Ovary (tissue), 9 donors: ENCODE results near the gene PPP2R2C. TPM values are rescaled to one million over a fixed set of nuclear protein-coding genes. Genes with fewer than 3 reads are reported as not detected.

Experiments
- DNase-seq, 5 donors: peaks; one replicate each; pipeline ENCODE4 v3.0.0-alpha.2; 2019 to 2020
- H3K27ac ChIP-seq, 2 donors: fragments of 200-600 bp; one replicate each; pipeline versions ENCODE4 v1.5.1 to v1.8.0; 2019 to 2022
- H3K27me3 ChIP-seq: fragments of 200-600 bp; one replicate; pipeline ENCODE4 v1.8.0; 2022
- H3K36me3 ChIP-seq: fragments of 200-600 bp; sonication (generic); one replicate; pipeline ENCODE4 v1.5.1; 2019
- H3K4me1 ChIP-seq: one replicate; pipeline ENCODE4 v1.8.1; 2013; ENCODE audit warnings: mild to moderate bottlenecking, moderate library complexity; ENCODE audit not compliant: insufficient read depth
- H3K4me3 ChIP-seq: fragments of 200-600 bp; sonication (generic); one replicate; pipeline ENCODE4 v1.5.1; 2017
- H3K9me3 ChIP-seq, 2 donors: fragments of 200-600 bp in 1 of 2; sonication (generic) in 1 of 2; one replicate each; pipeline versions ENCODE4 v1.5.1 to v1.8.1; 2013 to 2019; ENCODE audit warnings: mild to moderate bottlenecking in 1 of 2, moderate library complexity in 1 of 2
- CTCF ChIP-seq, 3 donors: fragments of 450-650 bp in 2 of 3; fragments of 200-600 bp in 1 of 3; IDR thresholded peaks; one replicate each; pipeline versions ENCODE4 v1.5.1 to v1.8.0; 2016 to 2022; ENCODE audit warnings: antibody characterized with exemption in 3 of 3, mild to moderate bottlenecking in 1 of 3
- EP300 ChIP-seq: sonication (generic); formaldehyde crosslinking; IDR thresholded peaks from one replicate; pipeline ENCODE4 v1.6.1; 2017; ENCODE audit warnings: antibody characterized with exemption
- POLR2A ChIP-seq: fragments of 450-650 bp; IDR thresholded peaks from one replicate; pipeline ENCODE4 v1.6.1; 2017; ENCODE audit warnings: antibody characterized with exemption, mild to moderate bottlenecking, moderate library complexity
- WGBS, 3 donors: extraction: QIAGEN DNeasy Blood & Tissue Kit in 1 of 3; methylation state at CpG; one replicate each; pipeline versions ENCODE4 v1.1.5 to v1.1.7; 2013 to 2017; 5-methylcytosine and 5-hydroxymethylcytosine counted together
- intact Hi-C, 4 donors: fragments of 100-400 bp; cut with DNase I; formaldehyde crosslinking; loops; one replicate each; pipeline versions ENCODE4 v1.11.0 to v1.15.1; 2022 to 2023
- polyA plus RNA-seq, 2 donors: library from polyadenylated mRNA; stranded (reverse); fragments of 200-250 nt in 1 of 2; fragments of 350-450 nt in 1 of 2; fragmentation: Illumina TruSeq in 1 of 2; extraction: RNeasy Lipid Tissue Mini Kit (QIAGEN cat#74804) in 1 of 2; gene quantifications; one replicate each; pipeline ENCODE4 v1.2.3, GENCODE V29; 2013 to 2014
- total RNA-seq, 7 donors: library from RNA; depleted of rRNA in 2 of 7; stranded (reverse); fragments of >200 nt in 2 of 7; fragmentation: NEBNext Ultra II Directional in 3 of 7; extraction: Animal tissue kit (Norgen Biotek cat#: 25700) in 3 of 7; gene quantifications; one replicate each; pipeline versions ENCODE4 v1.1.0 to v1.2.4, GENCODE V29; 2016 to 2023
- donor health status: DM: no; HTN: no; CAD: no; lungs with moderate emphysema.
- donor health status: DM: no; HTN: no; CAD: no.
- donor health status: Bipolar disorder and iron deficiency.
- donor health status: DM: yes; HTN: yes; CAD: no.
- donor health status: DM: no; HTN: no; CAD: no.
- donor health status: DM: yes; HTN: yes; CAD: no.

The PPP2R2C gene
- total and polyA plus RNA-seq, 9 donors: 0.12 to 4.5 (median 0.77) TPM

- peak in 1 of 5 donors; percentile 19 for DNase-seq
- WGBS, 3 donors: 9 to 28% (median 17%) methylated on average over 7 of the region's 7 CpGs
- peaks cover 2% of the 10 kb centered on the region for H3K4me1 ChIP-seq
- intact Hi-C loops: no loop called here
- H3K27ac ChIP-seq: no peak overlapping the region
- H3K36me3 ChIP-seq: no peaks in the 10 kb centered on the region
- no peak overlapping the region for H3K4me3 ChIP-seq
- no peaks in the 10 kb centered on the region for H3K27me3 ChIP-seq
- no peaks in the 10 kb centered on the region for H3K9me3 ChIP-seq
- TF ChIP-seq EP300 (no peak), POLR2A (no peak), CTCF (IDR thresholded peaks at IDR 0.05) (no peak)
Observed at GRCh38 chr4:6386091-6386490, 86.3 kb downstream of the PPP2R2C start.

GRCh38 chr4:6385288-6385687, 87.1 kb downstream of the PPP2R2C start:
- no peak overlapping the region for H3K4me3 ChIP-seq
- no peaks in the 10 kb centered on the region for H3K9me3 ChIP-seq
- intact Hi-C loops: no loop called here
- H3K4me1 ChIP-seq: peaks cover 2% of the 10 kb centered on the region
- TF ChIP-seq EP300 (no peak), POLR2A (no peak), CTCF (IDR thresholded peaks at IDR 0.05) (no peak)
- DNase-seq: no peak
- no peak overlapping the region for H3K27ac ChIP-seq
- H3K27me3 ChIP-seq: no peaks in the 10 kb centered on the region
- 87 to 96% (median 91%) methylated on average over 2 of the region's 2 CpGs for WGBS, 3 donors
- H3K36me3 ChIP-seq: no peaks in the 10 kb centered on the region

GRCh38 chr4:6384541-6384940, 87.9 kb downstream of the PPP2R2C start:
- intact Hi-C loops: no loop called here
- TF ChIP-seq EP300 (no peak), POLR2A (no peak), CTCF (IDR thresholded peaks at IDR 0.05) (no peak)
- no peaks in the 10 kb centered on the region for H3K27me3 ChIP-seq
- H3K4me1 ChIP-seq: peaks cover 2% of the 10 kb centered on the region
- H3K4me3 ChIP-seq: no peak overlapping the region
- no peaks in the 10 kb centered on the region for H3K9me3 ChIP-seq
- no peak overlapping the region for H3K27ac ChIP-seq
- WGBS, 3 donors: 71 to 90% (median 86%) methylated on average over 3 of the region's 3 CpGs
- H3K36me3 ChIP-seq: no peaks in the 10 kb centered on the region
- DNase-seq: no peak

- Histone ChIP-seq H3K4me3 (no peak overlapping the region), H3K27ac (no peak overlapping the region), H3K36me3 (no peaks in the 10 kb centered on the region), H3K9me3 (no peaks in the 10 kb centered on the region), H3K4me1 (peaks cover 2% of the 10 kb centered on the region), H3K27me3 (no peaks in the 10 kb centered on the region)
- intact Hi-C loops: no loop called here
- TF ChIP-seq EP300 (no peak), CTCF (IDR thresholded peaks at IDR 0.05) (no peak), POLR2A (no peak)
- 68 to 75% (median 72%) methylated on average over 9 of the region's 9 CpGs for WGBS, 3 donors
- DNase-seq: no peak
Observed at GRCh38 chr4:6383929-6384328, 88.5 kb downstream of the PPP2R2C start.

GRCh38 chr4:6383009-6383404, 89.4 kb downstream of the PPP2R2C start:
- H3K36me3 ChIP-seq: no peaks in the 10 kb centered on the region
- WGBS, 3 donors: 80 to 86% (median 82%) methylated on average over 10 of the region's 10 CpGs
- peaks cover 2% of the 10 kb centered on the region for H3K4me1 ChIP-seq
- TF ChIP-seq POLR2A (no peak), CTCF (IDR thresholded peaks at IDR 0.05) (no peak), EP300 (no peak)
- H3K27ac ChIP-seq: no peak overlapping the region
- no peak overlapping the region for H3K4me3 ChIP-seq
- intact Hi-C loops: no loop called here
- no peaks in the 10 kb centered on the region for H3K27me3 ChIP-seq
- DNase-seq: no peak
- no peaks in the 10 kb centered on the region for H3K9me3 ChIP-seq
